Activated effector memory CD4-positive, alpha-beta T cell treated with Interleukin-2 at 50 U/mL for 16 hours (primary cell): ENCODE measurements around the gene DLGAP1.

ENCODE experiments used
- DNase-seq: peaks from one replicate; pipeline ENCODE4 v3.0.0-alpha.2; 2020

Gene DLGAP1

DNA sequence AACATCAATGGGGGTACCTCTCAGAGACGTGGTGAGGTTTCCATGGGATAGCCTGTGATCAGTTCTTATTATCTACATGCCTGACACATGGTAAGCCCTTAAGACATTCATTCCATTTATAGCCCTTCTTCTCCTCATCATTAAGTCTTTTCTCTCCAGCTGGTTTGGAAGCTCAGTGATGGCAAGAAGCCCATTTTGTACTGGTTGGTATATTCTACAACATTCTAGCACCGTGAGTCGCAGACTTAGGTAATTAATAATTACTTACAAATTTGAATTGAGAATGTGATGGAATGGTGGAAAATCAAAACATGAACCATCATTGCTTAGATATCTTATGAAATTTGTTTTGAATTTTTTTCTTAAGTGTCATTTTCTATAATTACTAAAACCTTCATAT lies 472.6 kb downstream of the DLGAP1 start:
- no peak for DNase-seq

DNA sequence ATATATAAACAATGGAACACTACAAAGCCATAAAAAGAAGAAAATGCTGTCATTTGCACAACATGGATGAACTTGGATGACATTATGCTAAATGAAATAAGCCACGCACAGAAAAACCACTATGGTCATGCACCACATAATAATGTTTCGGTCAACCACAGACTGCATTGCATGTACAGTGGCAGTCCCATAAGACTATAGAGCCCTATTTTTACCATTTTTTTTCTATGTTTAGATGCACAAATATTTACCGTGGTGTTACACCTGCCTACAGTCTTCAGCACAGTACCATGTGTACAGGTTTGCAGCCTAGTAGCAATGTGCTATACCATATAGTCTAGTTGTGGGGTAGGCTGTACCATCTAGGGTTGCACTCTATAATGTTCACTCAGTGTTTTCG lies 476.1 kb downstream of the DLGAP1 start:
- no peak for DNase-seq

DNA sequence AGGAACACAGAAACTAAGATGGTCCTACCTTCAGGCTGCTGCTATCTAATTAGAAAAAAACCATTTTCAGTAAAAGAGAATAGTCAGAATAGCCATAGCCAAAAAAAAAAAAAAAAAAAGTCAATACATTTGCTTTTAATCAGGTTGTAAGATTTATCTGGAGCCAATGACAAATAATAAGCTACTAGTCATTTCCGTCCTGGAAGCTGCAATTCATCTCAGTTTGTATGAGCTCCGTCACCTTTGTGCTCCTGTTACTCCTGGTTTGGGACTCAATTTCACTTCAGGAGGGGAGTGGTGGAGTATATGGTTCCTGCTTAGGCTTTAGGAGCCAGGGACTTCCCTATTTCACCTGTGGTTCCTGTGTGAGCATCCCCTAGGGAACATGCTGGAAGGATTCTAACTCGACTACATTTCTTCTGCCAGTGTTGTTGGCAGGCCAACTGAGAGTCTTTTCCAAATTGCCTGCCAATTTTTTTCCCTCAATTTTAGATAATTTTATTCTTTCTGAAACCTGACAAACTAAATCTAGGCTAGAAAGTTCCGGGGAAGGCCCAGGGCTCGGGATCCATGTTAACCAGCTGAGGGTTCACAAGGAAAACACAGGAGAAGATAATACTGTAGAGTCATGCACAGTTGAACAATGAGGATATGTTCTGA lies 481.8 kb downstream of the DLGAP1 start:
- DNase-seq = no peak

DNA sequence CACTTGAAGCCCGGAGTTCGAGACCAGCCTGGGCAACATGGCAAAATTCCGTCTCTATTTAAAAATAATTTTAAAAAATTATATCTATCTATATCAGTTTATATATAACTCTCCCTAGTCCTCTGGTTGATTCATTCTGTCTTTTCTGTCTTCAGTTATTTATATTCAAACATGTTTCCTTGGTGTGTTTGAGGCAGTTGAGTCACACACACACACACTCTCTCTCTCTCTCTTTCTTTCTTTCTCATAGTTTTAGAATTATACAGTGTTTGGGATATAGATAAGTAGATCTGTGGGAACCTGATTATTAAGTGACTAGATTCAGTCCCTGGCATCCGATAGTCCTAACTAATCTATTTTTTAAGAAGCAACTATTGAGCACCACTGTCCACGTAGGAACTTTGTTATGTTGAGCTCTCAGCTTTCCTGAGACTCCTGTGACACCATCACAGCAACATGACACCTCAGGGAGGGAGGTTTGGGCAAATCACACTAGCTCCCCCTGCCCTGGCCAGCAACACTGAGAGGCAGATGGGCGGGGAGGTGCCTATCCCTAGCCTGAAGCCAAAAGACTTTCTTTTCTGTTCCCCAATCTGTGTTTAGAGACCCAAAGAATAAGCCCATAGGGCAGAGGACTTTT lies 482.7 kb downstream of the DLGAP1 start:
- DNase-seq = no peak

DNA sequence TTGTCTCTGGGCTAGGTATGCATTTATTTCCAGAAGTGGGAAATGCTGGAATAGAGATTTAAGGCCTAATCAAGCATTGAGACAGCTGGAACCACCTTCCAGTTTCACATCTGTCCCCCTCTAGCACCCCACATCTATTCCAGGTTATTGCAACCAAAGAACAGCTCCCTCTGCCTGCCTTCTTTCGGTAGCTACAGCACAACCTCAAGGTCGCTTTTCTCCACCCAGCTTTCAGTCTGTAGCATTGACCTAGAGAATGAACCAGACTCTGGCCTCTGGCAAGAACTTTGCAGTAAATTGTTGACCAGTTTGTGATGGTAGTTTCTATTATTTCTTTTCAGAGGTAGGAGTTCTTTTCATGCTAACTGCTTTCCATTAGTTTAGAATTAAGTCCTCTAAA lies 484.2 kb downstream of the DLGAP1 start:
- DNase-seq = no peak

DNA sequence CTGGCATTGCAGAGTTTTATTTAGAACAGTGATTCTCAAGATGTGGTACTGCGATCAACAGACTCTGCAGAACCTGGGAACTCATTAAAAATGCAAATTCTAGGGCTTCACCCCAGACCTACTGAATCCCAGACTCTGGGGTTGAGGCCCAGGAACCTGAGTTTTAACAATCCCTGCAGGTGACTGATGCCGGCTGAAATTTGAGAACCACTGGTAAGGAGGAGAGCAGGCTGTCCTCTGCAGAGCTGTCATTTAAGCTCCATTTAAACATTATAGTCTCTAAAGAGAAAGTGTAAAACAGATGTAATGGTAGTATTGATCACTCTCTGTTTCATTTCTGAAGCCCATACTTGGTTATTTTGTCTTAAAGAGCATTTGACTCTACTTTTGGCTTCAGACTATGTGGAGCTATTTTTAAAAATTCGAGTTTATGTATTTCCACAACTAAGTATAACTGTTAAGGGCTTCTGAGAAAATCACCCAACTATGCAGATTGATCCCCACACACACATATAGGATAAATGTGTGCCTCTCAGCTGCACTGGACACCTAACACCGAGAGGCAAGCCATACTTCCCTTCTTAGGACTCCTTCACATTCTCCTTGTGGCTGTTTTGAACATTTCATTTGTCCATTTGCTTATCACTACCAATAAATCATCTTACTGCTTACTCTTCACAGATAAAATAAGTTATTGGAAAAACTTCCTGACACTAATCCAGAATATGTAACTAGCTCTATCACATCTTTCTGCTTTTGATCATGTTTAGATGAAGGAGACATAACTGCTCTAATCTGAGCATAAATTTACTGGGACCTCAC lies 487.5 kb downstream of the DLGAP1 start:
- DNase-seq = no peak

DNA sequence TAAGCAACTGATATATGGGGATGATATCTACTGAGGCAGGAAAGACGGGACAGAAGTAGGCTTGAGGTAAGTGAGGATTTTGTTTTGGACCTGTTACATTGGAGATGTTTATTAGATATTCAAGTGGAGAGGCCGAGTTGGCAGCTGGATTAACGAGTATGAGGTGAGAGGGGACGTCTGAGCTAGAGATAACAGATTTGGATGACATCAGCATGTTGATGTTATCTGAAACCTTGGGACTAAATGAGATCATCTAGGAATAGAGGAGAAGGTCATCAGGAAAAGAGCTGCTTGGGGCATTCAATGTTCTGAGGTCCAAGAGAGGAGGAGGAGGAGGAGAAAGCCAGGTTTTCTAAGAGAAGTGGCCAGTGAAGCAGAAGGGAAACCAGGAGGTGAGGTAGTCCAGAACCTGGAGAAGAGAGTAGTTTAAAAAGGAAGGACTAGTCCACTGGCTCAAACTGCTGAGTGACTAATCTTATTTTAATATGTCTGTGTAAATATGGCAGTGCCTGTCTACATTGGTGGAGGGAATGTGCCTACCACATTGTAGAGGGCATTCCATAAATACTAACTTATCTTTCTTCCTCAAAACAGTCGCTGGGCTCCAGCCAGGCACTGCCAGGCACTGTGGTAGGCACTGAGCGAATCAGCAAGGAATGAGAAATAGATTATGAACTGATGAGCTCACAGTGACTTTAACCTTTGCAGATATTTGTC lies 488.3 kb downstream of the DLGAP1 start:
- DNase-seq = no peak

DNA sequence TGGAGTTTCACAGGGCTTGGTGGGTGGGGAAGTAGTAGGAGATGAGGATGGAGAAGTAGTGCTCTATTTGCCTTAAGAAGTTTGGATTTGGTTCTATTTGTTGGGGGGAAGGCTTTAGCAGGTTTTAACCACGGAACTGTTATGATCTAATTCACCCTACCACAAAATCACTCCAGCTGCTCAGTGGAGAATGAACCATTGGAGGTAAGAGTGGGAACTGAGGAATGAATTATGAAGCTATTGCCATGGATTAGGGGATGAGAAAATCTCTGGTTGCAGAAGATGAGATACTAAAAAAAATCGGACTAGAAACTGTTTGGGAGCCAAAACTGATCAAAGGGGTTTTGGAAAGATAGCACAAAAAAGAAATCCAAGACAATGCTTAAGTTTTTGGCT lies 488.9 kb downstream of the DLGAP1 start:
- no peak for DNase-seq

DNA sequence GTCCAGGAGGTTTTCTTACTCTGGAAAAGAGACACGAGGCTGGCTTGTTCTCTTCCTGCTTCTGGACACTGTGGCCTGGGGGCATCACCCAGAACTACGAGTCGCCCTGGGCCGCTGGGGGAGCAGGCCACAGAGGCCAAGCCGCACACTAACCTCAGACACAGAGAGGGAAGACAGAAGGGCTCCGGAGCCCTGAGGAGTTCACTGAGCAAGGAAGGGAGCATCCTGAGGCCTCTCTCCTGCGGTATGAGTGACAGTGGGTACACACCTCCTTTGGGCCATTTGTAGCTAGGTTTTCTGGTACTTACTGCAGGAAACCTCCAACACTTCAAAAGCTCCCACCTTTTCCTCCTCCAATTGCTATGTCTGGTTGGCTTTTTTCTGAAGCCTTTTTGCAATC lies 494.1 kb downstream of the DLGAP1 start:
- no peak for DNase-seq

DNA sequence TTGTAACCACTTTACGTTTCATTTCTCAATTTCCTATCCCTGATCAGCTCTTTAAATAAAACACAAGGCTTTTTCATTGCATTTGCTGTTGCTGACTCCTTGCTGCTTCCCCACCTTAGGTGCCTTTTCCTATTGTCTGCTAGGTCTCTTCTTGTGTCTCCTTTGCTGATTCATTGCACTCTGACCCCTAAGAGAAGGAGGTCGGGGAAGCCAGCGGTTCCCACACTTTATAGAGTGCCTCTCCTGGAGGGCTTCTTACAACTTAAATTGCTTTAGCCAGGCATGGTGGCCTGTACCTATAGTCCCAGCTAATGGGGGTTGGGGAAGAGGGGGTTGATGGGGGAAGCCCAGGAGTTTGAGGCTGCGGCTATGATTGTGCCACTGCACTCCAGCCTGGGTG lies 495.0 kb downstream of the DLGAP1 start:
- no peak for DNase-seq

DNA sequence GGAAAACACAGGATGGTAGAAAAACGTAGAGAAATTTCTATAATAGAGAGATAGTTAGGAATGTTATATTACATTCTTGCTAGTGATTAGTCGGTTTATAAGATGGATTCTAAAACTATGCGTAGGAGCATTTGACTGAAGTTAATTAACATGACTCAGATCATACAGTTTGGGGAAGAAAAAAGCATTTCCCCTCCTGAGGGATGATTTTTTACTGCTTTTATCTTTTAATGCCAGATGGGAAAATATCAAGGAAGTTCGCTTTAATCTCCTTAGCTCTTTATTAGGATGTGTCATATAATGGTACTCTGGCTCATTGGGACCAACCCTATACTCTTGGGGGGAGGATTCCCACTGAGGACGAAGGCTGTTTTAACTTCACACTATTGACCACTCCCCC lies 503.1 kb downstream of the DLGAP1 start:
- no peak for DNase-seq

DNA sequence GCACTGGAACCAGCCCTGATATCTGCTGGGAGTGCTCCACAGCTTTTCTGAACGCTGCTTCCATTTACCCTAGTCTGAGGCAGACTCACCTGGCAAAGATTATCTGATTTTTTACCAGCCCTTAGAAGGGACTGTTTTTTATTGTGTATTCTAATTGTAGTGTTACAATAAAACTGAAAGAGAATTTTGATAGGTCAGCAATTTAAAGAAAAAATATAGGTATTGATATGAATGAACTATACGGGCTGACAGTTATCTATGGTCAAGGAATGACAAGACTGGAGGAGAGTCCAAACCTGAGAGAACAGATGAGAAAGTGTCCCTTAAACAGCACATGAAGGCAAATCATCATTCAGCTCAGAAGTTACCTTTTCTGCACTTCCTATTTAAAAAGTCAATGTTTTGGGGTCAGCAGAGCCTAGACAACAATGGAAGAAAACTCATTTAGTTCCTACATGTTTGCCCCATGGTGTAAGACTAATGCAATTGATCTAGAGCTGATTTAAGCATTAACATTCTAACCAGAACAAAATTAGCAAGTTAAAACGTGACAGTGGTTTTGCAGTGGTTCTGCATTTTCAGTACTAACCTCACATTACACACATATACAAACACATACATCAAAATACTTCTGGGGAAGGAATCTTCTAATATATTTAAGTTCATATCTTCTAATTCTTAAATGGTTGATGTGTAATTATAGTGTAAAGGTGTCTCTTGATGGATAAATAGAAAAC lies 504.3 kb downstream of the DLGAP1 start:
- no peak for DNase-seq

DNA sequence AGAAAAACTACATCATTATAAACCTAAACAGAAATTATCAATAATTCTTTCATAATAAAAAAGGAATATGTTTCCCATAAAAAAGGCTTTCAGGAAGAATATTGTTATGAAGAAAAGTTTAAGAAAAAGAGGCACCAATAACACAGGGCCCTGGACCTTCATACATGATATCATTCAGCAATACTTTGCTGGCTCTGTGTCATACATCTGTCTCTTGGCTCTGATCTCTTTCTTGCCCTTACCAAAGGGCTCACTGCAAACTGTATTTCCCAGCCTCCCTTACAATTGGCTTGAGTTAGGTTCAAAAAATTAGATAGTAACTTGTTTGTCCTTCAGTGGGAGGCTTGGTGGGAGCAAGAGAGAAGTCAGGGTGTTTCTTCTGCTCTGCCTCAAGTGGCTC lies 506.1 kb downstream of the DLGAP1 start:
- no peak for DNase-seq

DNA sequence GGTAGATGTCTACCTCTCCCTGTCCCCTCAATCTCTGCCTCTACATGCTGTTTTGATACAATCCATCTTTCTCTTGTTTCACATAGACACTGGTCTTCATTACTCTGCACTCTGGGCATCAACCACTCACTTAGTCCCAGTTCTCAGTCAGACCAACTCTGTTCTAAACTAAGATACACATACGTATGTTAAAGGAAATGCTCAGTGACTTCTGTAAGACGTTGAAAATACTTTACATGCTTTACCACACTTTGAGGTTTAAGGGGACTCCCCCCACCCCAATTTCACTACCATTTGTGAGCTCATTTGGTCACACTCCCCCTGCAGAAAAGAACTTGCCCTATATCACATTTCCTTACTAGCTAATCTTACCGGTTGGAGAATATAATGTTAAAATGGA lies 507.7 kb downstream of the DLGAP1 start:
- DNase-seq = no peak

DNA sequence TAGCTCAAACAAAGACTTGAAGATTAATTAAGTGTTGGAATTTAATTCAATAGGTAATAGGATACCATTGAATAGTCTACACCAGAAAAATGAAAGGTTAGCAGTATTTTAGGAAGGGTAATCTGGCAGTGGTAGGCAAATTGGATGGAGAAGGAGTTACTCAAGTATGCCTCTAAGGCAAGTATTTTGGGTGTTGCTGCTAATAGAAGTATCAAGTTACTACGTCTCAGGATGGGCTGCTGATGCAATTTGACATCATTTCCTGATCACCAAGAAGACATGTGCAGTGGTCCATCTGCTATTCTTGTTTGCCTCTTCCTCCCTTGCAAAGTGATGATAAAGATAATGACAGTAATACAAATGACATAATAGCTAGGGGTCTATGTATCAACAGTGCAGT lies 519.8 kb downstream of the DLGAP1 start:
- DNase-seq = no peak

DNA sequence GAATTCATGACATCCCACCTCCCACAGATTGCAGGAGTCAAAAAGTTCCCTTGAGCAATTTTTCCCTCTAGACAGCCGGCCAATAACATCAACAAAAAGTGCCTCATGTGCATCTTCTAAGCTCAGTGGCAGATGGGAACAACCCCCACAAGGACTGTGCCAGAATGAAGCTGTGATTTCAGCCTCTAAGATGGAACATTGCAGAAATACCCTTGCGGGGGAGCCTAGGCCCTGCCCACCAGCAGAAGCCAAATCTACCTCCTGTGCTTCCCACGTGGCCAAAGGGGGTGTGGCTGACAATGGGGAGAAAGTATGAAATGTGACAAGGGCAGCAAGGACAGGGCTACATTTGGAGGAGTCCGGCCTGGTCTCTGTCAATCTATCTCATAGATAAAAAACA lies 522.8 kb downstream of the DLGAP1 start:
- DNase-seq = no peak

DNA sequence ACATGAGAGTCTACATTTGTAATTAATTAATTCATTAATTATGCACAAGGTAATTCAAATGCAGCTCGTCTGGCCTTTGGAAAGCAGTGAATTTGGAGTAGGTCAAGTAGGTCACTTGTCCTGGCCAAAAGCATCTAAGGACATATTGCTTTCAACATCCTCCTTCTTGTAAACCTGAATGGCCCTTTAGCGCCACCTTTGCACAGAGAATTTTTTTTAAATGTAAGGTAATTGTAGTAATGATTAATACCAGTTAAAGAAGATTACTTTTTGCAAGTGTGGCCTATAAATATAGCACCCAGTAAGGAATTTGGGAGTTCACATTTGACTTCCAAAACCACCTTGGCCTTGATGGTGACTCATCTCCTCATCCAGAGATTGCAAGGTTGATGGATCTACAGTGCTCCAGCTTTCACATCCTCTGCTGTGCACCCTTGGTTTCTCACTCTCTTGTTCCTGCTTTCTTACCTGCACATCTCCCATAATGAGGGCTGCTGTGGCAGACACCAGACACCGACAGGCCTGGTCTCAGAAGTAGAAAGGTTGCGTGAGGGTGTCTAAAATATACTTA lies 523.5 kb downstream of the DLGAP1 start:
- DNase-seq = no peak

DNA sequence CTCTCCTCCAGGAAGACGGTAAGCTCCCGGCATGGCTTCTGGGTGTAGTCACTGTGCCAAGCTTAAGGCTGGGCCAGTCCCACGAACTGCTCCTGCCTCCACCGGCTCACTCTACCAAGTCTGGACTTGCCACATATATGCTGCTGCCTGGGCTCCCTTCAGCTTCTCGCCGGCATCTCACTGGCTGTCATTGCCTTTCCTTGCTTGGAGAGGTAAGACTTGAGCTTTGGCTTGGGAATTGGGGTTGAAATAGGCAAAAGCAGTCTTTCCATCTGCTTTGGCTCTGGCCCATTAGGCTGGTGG lies 524.1 kb downstream of the DLGAP1 start:
- DNase-seq = no peak

DNA sequence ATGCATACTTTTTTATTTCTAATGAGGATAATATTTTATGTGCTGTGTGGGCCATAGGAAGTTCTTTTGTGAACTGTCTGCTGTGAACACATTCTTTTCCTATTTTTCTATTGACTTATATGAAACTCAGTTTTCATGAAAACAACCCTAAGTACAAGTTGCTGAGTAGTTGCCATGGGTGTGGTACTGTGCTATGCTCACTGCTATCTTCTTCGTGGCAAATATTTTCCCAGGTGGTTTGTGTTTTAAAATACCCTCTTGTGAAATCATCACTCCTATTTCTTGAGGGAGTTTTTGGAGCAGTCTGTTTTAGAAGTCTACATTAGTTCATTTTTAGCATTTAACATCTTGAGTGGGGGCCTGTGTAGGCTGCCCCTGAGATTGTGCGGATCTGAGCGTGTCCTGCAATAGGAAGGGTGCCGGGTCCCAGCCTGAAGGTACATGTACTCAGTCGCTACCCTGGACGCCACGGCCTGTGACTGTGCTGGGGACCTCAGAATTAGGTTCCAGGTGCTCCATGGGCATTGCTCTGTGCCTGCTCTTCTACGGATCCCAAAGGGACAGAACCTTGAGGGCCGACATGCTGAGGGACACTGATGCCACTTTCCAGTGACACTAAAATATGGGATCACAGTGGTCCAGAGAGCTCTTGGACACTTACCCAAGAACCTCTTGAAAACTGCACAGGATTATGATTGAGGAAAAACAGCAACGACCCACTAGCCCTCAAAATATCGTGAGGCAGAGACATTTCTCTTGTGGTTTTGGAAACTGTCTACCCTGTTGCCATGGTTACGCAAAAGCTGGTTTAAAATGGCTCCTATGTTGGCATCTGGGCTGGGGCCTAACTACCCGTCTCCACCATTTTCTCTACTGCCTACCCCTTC lies 524.7 kb downstream of the DLGAP1 start:
- no peak for DNase-seq

DNA sequence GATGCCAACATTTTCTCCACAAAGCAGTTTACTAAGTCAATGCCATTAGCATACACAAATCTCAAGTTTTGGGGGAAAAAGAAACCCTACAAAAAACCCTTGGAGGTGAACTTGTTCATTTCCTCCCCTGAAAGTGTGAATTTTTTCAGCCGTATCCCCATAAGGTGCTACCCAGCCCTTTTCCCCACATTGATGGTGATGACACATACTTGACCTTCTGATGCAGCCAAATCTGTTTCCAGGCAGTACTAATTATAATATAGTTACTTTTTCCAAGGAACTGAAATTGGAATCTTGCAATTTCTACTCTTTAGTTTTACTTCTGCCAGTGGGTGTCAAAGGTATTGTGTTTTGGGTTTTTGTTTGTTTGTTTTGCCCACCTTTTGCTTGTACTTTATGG lies 530.7 kb downstream of the DLGAP1 start:
- no peak for DNase-seq

DNA sequence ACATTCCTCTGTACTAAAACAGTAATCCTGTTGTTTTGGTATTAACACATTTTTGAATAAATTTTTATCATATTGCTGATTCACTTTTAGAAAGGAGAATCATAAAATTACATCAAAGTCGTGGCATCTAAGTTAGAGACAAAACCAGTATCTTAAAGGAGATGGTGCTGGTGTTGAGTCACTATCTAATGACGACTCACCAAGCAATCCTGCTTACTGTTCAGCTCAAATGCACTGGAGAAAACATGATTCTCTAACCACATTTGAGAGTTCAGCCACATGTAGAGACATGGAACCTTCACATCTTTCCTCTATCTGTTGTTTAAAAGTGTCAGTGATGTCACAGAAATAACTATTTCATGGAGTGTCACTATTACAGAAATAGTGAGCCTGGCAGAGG lies 531.4 kb downstream of the DLGAP1 start:
- DNase-seq = no peak

DNA sequence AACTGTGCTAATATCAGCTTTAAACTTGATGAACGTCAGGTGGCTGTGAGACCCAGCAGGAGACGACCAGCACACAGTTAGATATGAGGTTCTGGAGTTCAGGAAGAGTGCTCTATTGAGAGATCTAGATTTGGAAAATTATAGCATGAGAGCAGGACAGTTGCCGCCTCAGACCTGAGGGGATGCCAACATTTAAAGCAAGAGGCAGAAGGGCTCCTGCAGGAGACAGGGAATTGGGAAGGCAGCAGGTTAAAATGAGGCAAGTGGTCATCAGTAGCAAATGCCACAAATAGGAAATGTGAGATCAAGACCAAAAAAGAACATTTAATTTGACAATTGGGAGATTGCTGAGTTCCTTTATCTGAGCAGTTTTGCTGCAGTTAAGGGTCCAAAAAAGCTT lies 533.3 kb downstream of the DLGAP1 start:
- no peak for DNase-seq
